SK-N-MC (cell line): ENCODE data around the gene UBE3C.
A peak's percentile ranks its signal among the peaks of the same experiment; 100 is the strongest.

Experiments used
- DNase-seq: peaks from one replicate; pipeline ENCODE4 v3.0.0-alpha.2; 2011; ENCODE audit warnings: low read depth, low spot score
- H3K27ac ChIP-seq: fragments of 200-600 bp; sonication (generic); 2 replicates; pipeline ENCODE4 v1.5.1; 2016; ENCODE audit warnings: mixed run types
- H3K36me3 ChIP-seq: fragments of 200-600 bp; sonication (generic); 2 replicates; pipeline ENCODE4 v1.6.1; 2017; ENCODE audit warnings: antibody characterized with exemption, low read length, mixed read lengths; ENCODE audit not compliant: insufficient read depth
- H3K4me3 ChIP-seq: fragments of 200-600 bp; sonication (generic); 2 replicates; pipeline ENCODE4 v1.5.1; 2016
- H3K9ac ChIP-seq: fragments of 200-600 bp; sonication (generic); 2 replicates; pipeline ENCODE4 v1.8.0; 2017; ENCODE audit warnings: mixed run types, mixed read lengths; ENCODE audit not compliant: insufficient read length
- H3K9me3 ChIP-seq: fragments of 200-600 bp; sonication (generic); 2 replicates; pipeline ENCODE4 v1.6.1; 2017; ENCODE audit warnings: low read depth, mild to moderate bottlenecking, antibody characterized with exemption, low read length, moderate library complexity, mixed read lengths
- EZH2 ChIP-seq: fragments of 200-600 bp; sonication (generic); IDR thresholded peaks from one replicate; pipeline ENCODE4 v1.6.1; 2017; ENCODE audit warnings: antibody characterized with exemption
- FOXP2 ChIP-seq: optimal IDR thresholded peaks from 2 replicates; pipeline ENCODE3; 2011; ENCODE audit warnings: mild to moderate bottlenecking, moderate library complexity; ENCODE audit not compliant: insufficient read depth; ENCODE audit errors: extremely low read length, control extremely low read depth
- POLR2AphosphoS5 ChIP-seq: IDR thresholded peaks from 2 replicates; pipeline ENCODE4 v1.6.1; 2012; ENCODE audit warnings: mild to moderate bottlenecking, low read depth, low read length, borderline replicate concordance

The UBE3C gene

DNA sequence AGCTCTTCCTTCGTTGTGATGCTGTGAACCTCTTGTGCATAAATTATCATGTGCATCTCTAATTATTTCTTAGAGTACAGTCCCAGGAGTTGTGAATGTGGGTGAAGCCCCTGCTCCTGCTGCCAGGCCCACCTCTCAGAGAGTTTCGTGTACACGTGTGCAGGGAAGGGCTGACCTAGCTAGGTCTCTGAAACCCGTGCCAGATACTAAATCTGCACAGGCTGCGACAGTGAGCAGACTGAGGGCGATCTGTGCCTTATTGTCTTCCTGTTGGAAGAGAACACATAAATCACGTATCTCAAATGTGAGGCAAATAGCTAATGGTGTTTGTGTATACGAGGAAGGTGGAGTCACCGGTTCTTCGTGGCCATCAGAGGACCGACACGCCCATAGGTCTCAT lies 126.3 kb downstream of the UBE3C start:
- no peak for TF ChIP-seq FOXP2
- no peak for TF ChIP-seq EZH2
- no peak for TF ChIP-seq POLR2AphosphoS5
- Histone ChIP-seq H3K9ac (no peak overlapping the region), H3K9me3 (no peaks in the 10 kb centered on the region), H3K4me3 (no peak overlapping the region), H3K36me3 (peaks cover 41% of the 10 kb centered on the region), H3K27ac (no peak overlapping the region)
- DNase-seq: no peak

DNA sequence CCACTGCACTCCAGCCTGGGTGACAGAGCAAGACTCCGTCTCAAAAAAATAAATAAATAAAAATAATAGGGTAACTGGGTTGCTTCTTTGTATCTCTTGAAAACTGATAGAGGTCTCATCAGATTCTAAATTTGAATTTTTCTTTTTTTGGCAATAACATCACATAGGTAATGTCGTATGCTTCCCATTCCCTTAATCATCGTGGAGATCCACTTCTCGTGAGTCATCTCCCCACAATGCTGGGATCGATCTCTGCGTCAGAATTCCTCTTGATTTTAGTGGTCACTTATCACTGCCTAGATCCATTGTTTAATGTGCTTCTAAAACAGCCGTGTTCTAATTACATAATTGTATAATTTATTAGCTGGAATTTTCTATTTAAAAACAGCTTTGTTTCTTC lies 127.5 kb downstream of the UBE3C start:
- Histone ChIP-seq H3K27ac (no peak overlapping the region), H3K4me3 (no peak overlapping the region), H3K9ac (no peak overlapping the region), H3K9me3 (no peaks in the 10 kb centered on the region), H3K36me3 (peaks cover 32% of the 10 kb centered on the region)
- DNase-seq: no peak
- no peak for TF ChIP-seq POLR2AphosphoS5
- no peak for TF ChIP-seq FOXP2
- TF ChIP-seq EZH2: no peak

DNA sequence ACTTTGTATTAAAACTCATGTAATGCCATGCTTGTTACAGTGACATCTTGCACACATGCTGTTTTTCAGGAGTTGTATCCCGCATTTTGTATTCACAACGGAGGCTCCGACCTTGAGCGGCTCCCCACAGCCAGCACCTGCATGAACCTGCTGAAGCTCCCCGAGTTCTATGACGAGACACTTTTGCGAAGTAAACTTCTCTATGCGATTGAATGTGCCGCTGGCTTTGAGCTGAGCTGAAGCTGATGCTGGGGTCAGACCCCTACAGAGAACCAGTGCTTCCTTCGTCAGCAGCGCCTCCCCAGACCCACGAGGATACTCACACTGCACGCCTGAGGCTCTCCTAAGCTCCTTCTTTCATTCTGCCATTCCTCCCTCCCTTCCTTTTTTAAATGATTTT lies 128.8 kb downstream of the UBE3C start:
- no peak for DNase-seq
- TF ChIP-seq POLR2AphosphoS5: no peak
- TF ChIP-seq FOXP2: no peak
- no peak for TF ChIP-seq EZH2
- H3K27ac ChIP-seq: no peak overlapping the region
- no peaks in the 10 kb centered on the region for H3K9me3 ChIP-seq
- peaks cover 32% of the 10 kb centered on the region for H3K36me3 ChIP-seq
- H3K4me3 ChIP-seq: no peak overlapping the region
- H3K9ac ChIP-seq: no peak overlapping the region

DNA sequence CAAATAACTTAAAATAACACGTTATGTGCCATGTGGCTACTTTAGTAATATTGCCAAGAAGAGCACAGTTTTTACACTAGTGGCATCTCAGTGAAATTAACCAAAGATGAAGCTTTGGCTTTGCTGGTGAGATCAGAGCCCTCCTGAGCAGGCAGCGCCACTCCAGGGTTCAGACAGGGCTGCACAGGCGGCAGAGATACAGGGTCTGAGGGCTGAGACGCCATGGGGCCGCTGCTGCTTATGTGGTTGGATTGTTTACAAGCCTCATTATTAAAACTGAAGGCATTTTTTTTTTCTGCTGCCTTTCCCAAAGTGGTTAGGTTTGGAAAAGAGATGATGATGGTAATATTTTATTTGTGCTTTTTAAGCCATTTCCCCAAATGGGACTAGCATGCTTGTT lies 129.2 kb downstream of the UBE3C start:
- no peak overlapping the region for H3K27ac ChIP-seq
- no peak overlapping the region for H3K4me3 ChIP-seq
- H3K36me3 ChIP-seq: peaks cover 32% of the 10 kb centered on the region
- no peaks in the 10 kb centered on the region for H3K9me3 ChIP-seq
- no peak overlapping the region for H3K9ac ChIP-seq
- TF ChIP-seq EZH2 (no peak), POLR2AphosphoS5 (no peak), FOXP2 (no peak)
- no peak for DNase-seq

DNA sequence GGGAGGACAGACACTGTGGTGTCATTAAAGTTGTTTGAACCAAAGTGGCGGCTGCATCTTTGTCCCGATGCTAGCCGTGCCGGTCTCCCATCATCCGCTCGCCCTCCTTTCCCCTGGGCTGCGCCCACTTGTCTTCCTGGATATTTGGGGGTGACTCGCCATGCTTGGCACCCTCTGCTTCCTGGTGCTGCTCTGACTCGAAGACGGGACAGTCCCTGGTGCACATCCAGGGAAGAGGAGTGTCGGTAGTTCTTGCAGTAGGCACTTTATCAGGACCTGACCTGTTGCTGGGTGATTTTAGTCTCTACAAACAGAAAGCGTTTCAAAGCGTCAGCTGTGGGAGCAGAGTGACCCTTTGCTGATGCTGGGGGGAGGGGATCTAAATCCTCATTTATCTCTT lies 129.8 kb downstream of the UBE3C start:
- peaks cover 32% of the 10 kb centered on the region for H3K36me3 ChIP-seq
- H3K9ac ChIP-seq: no peak overlapping the region
- TF ChIP-seq EZH2 (no peak), FOXP2 (no peak), POLR2AphosphoS5 (no peak)
- H3K27ac ChIP-seq: no peak overlapping the region
- no peaks in the 10 kb centered on the region for H3K9me3 ChIP-seq
- H3K4me3 ChIP-seq: no peak overlapping the region
- no peak for DNase-seq

DNA sequence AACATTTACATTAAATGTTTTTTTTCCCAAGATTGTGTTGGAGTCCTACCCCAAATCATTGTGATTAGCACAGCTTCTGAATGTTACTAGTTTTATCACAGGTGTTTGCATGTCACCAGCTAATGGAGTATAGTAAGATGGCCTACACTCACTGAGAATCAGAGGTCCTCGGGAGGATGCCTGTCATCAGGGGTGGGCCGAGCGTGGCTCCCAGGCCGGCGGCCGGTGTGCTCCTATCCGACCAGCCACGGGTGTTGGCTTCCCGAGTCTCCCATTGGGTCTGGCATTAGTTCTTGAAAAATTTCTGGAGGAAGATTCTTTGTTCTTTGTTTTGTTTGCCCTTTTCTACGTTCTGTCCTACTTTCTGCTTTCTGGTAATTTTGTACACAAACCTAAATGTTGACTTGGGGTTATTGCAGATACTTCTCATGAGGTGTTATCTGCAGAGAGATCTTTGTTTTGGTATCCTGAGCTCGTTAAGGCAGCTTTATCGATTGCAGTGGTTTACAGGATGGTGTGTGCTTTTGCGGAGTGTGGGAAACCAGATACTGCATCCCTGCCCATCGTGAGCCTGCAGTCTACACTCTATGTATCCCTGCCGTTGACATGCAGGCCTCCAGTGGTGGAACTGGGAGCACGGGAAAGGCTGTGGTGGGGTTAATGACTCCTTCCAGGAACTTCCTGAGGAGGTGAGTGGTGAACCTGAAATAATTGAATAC lies 130.8 kb downstream of the UBE3C start:
- no peak overlapping the region for H3K9ac ChIP-seq
- H3K27ac ChIP-seq: no peak overlapping the region
- no peak for TF ChIP-seq POLR2AphosphoS5
- no peaks in the 10 kb centered on the region for H3K9me3 ChIP-seq
- H3K4me3 ChIP-seq: no peak overlapping the region
- peaks cover 24% of the 10 kb centered on the region for H3K36me3 ChIP-seq
- DNase-seq: no peak

DNA sequence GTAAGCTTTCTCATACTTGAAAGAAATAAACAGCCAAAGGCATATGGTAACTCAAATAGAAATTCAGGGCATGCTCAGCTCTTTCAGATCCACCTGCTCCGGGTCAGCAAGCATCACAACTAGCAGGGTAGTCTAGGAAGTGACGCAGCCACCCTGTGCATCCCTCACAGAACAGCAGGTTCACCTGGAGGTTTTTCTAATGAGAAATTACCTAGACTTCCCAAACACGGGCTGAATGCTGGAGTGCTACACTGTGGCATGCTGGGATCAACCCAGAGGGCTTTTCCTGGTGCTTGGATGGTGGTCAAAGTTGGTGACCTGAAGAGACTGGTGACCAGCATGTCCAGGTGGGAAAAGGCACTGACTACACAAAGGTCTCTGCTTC lies 131.3 kb downstream of the UBE3C start:
- H3K4me3 ChIP-seq: no peak overlapping the region
- no peak for TF ChIP-seq POLR2AphosphoS5
- TF ChIP-seq FOXP2: no peak
- TF ChIP-seq EZH2: no peak
- no peak overlapping the region for H3K9ac ChIP-seq
- H3K9me3 ChIP-seq: no peaks in the 10 kb centered on the region
- no peak overlapping the region for H3K27ac ChIP-seq
- DNase-seq: no peak
- peaks cover 19% of the 10 kb centered on the region for H3K36me3 ChIP-seq

DNA sequence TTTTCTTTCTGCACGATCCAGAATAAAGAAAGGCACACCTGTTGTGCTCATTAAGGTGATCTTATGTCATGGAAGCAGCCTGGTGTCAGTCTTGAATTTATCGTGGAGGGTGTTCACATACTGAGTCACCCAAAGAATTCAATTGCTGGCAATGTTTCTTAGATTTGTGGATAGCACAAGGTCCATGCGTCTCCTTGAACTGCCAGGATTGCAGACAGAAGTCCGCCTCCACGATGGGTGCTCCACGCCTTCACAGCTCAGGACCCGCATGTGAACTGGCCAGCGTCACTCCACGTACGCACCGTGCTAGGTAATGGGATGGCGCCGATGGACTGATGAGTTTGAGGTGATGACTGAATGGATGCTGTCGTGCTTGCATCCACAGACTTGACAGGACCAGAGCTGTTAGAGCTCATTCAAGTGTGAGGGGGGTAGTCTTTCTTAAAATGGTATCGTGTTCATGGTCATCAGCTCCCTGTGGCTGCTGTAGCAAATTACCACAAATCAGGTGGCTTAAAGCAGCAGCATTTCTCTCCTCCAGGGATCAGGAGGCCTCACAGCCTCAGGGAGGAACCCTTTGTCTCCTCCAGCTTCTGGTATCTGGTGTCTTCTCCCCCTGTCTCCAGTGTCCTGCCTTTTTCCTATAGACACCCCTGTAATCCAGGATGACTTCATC lies 132.7 kb downstream of the UBE3C start:
- H3K27ac ChIP-seq: no peak overlapping the region
- no peak for DNase-seq
- peaks cover 13% of the 10 kb centered on the region for H3K36me3 ChIP-seq

DNA sequence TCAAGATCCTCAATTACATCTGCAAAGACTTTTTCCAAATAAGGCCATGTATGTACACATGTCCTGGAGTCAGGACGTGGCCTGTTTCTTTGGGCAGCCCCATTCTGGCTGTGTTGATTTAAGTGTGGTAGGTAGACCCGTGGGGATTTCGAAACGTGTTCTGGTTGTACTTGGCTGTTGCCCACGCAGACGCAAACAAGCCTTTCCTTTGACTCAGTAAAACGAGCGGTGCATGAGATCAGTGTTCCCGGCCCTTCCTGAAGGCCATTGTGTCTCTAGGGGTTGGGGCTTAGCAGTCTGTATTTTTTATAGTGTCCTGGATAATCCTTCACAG lies 133.2 kb downstream of the UBE3C start:
- Histone ChIP-seq H3K27ac (peak overlapping the region; percentile 2; the same call in 1 of the 2 replicates), H3K4me3 (no peak overlapping the region), H3K9me3 (no peaks in the 10 kb centered on the region), H3K36me3 (peaks cover 13% of the 10 kb centered on the region), H3K9ac (no peak overlapping the region)
- DNase-seq: no peak
- TF ChIP-seq POLR2AphosphoS5 (no peak), EZH2 (no peak), FOXP2 (no peak)

More for the DNA sequence above, 132.7 kb downstream of the UBE3C start:
- Histone ChIP-seq H3K9ac (no peak overlapping the region), H3K4me3 (no peak overlapping the region), H3K9me3 (no peaks in the 10 kb centered on the region)
- TF ChIP-seq FOXP2 (no peak), EZH2 (no peak), POLR2AphosphoS5 (no peak)
